HG03378 (cell line): Measurements from ENCODE around the gene ACSL1.

Experiments used
- ATAC-seq: cut with Tn5 transposase; IDR thresholded peaks from one replicate; pipeline ENCODE4 v1.9.1; 2021; ENCODE audit warnings: mild to moderate bottlenecking, moderate library complexity; ENCODE audit not compliant: unreplicated experiment

ACSL1 gene, protein sequence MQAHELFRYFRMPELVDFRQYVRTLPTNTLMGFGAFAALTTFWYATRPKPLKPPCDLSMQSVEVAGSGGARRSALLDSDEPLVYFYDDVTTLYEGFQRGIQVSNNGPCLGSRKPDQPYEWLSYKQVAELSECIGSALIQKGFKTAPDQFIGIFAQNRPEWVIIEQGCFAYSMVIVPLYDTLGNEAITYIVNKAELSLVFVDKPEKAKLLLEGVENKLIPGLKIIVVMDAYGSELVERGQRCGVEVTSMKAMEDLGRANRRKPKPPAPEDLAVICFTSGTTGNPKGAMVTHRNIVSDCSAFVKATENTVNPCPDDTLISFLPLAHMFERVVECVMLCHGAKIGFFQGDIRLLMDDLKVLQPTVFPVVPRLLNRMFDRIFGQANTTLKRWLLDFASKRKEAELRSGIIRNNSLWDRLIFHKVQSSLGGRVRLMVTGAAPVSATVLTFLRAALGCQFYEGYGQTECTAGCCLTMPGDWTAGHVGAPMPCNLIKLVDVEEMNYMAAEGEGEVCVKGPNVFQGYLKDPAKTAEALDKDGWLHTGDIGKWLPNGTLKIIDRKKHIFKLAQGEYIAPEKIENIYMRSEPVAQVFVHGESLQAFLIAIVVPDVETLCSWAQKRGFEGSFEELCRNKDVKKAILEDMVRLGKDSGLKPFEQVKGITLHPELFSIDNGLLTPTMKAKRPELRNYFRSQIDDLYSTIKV

DNA sequence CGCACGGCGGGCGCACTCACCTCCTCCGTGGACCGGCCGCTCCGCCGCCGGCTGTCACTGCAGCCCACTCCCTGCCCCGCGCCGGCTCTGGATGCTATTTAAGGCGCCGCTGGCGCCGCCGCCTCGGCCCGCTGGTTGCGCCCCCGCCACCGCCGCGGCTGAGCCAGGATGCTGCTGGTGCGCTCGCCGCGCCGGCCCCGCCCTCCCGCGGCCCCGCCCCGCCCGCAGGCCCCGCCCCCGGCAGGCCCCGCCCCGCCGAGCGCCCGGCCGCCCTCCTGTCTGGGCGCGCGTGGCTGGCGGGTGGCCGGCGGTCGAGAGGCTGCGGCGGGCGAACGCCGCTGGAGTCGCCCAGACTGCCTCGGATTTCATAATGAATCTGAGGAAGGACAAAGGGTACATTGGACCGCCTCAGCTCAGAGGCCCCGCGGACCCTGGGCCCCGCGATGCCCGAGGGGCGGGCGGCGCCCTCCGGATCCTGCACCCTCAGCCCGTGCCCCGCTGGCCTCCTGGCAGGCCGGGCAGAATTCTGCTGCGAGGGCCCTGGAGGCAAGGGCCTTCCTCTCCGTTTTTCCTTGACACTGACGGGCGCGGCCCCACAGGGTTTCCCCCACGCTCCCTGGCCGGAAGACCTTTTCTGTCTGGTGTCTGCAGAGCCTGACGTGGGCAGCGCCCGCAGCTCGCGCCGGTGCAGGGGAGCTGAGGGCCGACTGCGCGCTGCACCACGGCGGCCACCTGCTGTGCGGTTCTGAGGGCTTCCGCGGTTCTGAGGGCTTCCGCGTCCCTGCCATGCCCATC lies at the start of gene ACSL1:
ACSL1 (minus strand) TSS at position 73 of the 795 bp plus-strand sequence. CDS start 22,454 bp downstream, outside the sequence.
- ATAC-seq: peak; percentile 59

DNA sequence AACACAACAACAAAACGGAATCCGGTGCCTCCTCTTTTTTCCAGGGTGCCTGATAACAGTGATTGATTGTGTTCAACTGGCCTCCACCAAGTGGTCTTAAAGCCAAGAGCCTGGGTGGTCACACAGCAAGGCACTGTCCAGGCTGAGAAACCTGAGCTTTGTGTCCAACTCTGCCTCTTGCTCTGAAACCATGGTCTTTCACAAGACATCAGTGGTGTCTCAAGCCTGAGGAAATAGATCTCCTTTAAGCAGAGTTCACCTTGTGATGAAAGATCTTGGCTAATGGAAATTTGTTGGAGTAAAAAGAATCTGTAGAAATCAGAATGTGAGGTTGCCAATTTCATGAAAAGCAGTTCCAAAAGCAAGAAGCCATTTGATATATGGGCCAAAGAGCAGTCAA lies 47.3 kb upstream of the ACSL1 start:
- ATAC-seq: no peak

DNA sequence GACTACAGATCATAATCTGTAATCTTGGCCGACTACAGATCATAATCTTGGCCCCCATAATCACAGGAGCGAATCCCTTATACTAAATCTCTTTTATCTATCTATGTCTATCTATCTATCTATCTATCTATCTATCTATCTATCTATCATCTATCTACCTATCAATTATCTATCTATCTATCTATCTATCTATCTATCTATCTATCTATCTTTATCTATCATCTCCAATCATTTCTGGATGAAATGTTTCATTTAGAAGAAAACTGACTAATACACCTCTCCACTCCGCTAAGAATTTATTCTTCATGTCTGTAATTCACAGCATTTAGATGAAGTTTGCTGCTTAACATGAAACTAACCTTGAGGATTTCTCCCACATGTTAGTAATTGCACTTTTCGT lies 45.0 kb upstream of the ACSL1 start:
- ATAC-seq: no peak

DNA sequence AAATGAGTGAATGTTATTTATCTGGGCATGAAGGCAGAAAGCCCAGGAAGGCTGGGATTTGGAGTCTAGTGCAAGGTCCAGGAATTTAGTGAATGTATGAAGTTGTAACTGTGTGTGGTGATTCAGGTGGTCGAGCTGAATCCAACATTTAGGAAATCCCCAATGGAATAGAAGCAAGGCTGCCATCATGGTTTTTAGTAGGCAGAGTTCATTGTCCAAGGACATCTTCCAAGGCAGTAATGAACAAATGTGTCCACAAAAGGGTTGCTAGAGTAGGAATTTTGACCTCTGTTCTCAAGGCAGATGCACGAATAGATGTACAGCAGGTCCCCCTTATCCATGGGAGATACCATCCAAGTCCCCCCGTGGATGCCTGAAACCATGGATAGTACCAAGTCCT lies 42.9 kb upstream of the ACSL1 start:
- ATAC-seq: no peak

DNA sequence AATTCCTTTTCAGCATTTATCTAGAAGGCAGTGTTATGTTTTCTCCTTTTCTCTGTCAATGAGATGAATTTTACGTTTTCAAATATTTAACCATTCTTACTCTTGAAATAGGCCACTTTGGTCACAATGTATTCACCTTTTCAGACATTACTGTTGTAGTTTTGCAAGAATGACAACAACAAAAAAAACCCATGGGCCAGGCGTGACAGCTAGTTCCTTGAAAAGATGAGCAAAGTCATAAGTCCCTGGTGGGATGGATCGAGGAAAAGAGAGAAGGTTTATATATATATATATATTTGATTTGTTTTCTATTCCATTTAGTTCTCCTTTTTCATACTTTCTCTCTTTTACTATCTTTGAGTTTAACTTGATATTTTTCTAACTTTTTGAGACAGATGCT lies 38.1 kb upstream of the ACSL1 start:
- no peak for ATAC-seq

DNA sequence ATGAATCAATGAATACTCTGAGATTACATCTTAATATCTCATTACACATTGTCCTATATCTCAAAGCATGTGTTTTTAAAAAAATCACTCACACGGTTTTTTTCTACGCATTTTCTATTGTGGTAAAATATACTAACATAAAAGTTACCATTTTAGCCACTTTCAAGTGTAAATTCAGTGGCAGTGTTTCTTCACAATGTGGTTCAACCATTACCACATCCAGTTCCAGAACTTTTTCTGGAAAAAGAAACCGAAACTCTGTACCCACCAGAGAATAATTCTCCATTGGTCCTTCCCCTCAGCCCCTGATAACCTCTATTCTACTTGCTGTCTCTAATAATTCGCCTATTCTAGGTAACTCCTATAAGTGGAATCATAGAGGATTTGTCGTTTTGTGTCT lies 35.3 kb upstream of the ACSL1 start:
- no peak for ATAC-seq

DNA sequence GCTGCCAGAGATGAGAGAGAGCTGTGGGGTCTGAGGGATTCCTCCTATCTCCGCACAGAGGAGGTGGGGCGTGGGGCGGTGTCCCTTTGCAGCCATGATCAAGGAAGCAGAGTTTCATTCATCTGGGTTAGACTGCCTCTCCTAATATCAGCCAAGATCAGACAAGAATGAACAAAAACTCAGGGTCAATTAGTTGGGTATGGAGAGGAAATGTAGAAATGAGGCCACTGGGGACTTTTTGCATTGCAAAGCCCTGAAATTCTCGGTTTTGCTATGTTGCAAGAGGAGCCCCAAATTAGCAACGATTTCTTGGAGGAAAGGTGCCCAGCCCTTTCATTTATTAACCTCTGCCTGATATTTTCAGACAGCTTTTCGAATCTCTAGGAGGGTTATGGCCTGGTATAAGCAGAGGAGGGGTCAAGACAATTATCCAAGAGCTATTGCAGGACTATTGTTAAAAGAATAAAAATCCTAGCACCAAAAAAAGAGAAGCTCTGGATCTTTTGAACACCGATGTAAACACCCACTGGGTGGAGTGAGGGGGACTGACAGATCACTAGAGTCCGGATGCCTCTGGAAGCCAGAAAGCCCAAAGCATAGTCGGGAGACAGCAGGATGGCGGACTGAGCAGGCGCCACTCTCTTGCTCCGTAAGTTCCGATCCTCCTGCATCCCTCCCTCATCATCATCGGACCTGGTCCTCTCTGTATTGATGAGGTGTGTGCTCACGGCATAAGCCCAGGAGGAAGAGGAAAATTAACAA lies 34.4 kb upstream of the ACSL1 start:
- ATAC-seq: peak; percentile 50

DNA sequence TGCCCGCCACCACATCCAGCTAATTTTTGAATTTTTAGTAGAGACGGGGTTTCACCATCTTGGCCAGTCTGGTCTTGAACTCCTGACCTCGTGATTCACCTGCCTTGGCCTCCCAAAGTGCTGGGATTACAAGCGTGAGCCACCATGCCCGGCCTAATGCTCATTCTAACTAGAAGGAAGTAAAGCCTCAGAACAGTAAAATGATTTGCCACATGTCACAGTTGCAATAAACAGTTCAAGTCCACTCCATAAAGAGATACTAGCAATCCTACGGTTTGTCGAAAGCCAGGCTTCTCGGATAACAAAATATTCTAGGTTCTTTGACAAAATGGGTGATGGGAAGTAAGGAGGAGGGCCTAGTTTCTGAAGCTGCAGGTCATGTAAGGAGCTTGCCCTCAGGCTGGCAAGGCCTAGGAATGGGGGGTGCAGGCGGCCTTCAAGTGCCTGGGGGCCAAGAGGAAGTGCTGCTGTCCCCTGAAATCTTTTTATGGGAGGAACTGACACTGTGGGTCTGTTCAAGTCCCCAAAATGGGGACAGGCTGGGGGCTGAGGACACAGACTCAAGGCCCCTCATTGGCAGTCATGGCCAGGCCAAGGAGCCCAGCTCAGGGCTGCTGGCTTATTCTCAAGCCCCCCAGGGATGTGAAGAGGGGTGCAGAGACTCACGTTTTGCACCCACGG lies 31.8 kb upstream of the ACSL1 start:
- ATAC-seq: no peak

DNA sequence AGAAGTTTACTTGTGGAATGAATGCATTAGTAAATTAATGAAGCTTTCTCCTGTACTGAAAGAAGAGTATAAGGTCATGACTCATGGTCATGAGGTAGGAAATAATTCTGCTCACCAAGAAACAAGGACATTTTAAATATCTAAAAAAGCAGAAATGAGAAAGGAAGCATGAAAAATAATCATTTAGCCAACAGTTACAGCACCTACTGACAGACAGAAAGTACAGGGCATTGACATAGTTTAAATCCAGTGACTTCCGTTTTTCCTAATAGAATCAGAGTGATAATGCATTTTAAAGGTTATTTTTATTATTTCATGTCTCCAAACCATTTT lies 30.5 kb upstream of the ACSL1 start:
- ATAC-seq: peak; percentile 69

DNA sequence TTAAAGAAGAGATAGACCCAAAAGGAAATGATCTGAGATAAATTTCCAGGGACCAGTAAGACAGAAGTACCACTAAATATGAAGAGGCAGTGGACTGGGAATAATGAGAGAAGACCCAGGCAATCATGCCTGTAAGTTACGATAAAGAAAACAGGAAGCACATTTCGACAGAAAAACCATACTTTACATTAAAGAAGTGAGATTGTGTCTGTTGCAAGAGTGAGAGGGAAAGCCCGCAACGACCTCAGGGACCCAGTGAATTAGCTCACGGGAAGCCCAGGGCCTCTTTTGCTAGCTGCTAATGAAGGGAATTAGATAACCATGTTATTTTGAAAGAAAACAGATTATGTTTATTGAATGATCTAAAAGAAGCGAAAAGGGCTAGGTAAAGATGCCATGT lies 28.9 kb upstream of the ACSL1 start:
- no peak for ATAC-seq

DNA sequence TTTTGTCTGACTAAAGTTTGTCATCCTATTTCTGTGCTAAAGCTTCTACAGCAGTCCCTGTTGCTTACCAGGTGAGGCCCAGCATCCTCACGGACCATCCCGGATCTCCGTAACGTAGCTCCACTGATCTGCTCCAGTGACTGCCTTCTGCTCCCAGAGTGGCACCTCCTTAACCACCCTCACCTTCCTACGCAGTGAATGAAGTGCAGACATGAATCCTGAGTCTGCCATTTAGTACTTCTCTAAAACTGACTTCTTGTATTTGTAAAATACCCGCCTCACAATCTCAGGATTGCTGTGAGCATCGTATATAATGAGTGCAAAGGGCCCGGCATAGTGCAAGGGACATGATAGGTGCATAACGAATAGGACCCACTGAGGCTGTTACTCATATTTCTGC lies 27.7 kb upstream of the ACSL1 start:
- no peak for ATAC-seq

DNA sequence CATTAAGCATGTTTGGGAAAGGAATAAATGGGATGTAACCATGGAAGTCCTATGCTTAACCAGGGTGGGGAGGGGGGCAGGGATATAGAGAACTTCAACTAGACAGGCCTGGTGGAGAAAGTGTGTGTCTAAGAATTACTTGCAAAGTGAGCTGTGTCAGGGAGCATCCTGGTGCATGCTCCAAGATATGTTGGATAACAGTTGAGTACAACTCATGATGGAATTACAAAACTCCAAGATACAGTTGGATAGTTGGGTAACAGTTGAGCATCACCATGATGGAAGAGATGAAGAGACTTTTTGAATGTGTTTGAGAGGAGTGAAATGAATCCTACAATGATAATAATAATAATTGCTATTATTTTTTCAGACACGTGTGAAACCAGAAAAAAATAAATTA lies 26.1 kb upstream of the ACSL1 start:
- ATAC-seq: no peak

DNA sequence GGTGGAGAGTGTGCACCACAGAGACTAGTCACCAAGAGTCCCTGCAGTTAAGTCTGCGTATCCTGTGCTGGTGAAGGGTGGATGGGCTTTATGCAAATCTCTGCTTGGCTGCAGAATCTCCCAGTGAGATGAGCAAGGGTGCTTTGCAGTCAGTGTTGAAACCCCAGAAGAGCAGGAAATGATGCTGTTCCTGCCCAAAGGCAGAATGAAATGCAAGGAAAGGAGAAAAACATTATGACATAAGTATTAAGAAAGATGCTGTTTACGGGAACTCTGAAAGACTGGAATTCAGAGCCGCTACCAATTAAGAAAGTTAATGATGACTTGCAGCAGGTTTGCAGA lies 25.4 kb upstream of the ACSL1 start:
- ATAC-seq: peak; percentile 72

DNA sequence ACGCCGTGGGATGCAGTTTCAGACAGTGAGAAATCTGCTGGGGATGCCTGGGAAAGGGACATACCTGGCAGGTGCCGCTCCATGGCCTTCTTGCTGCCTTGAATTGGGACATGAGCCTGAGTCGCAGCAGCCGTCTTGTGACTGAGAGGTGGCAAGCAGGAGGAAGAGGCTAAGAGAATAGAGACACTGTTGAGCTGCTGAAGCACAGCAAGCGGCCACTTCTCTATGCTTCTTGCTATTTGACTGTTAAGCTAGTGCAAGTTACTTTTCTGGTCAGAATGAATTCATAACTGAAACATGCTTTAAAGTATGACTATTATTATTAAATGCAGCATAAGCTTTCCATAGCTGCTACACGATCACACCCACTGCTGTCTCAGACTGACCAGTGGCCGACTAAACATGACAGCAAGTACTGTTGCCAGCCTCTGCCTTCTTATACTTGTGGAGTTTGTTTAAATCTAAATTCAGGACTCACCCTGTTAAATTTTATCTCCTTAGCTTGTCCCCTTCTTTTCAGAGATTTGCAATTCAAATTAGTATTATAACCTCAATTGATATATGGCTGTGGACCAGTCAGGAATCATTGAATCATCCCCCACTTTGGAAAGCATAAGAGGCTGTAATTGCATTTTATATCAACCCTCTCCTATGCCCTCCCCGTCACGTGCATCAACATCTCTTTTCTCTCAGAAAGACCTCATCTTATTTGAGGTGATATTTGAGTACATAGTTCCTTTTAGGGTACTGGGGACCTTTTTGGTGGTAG lies 24.8 kb upstream of the ACSL1 start:
- peak; percentile 40 for ATAC-seq

DNA sequence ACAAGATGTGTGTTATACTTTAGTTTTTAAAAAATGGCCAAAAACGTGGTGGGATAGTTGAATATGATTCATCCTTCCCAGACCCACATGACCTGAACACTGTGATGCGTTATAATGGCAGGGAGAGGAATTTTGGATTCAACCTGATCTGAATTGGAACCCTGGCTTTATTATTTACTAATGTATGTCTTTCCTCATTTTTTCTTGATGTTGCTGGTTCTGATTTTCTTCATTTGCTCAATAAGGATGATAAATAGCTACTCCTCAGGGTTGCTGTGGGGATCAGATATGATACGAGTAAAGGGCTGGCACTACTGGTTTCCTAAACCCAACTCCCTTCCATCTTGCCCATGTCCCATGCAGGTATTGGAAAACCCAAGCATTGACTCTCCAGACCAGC lies 24.2 kb upstream of the ACSL1 start:
- ATAC-seq: no peak

DNA sequence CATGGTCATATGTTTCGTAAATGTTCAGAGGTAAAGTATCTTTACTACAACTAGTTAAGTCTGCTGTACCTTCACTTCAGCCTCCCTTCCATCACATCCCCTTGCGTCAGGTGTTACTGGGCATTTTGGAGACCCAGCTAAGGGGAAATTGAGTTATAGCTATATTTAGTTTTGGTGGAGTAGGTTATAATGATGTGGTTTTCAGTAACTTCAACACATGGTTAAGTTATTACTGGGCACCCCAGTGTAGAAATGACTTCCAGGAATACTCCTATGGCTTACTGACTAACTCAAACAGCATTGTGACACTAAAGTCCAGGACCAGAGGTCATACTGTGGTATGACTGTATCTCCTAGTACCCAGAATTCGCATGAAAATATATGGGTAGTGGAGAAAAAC lies 23.4 kb upstream of the ACSL1 start:
- peak; percentile 37 for ATAC-seq

DNA sequence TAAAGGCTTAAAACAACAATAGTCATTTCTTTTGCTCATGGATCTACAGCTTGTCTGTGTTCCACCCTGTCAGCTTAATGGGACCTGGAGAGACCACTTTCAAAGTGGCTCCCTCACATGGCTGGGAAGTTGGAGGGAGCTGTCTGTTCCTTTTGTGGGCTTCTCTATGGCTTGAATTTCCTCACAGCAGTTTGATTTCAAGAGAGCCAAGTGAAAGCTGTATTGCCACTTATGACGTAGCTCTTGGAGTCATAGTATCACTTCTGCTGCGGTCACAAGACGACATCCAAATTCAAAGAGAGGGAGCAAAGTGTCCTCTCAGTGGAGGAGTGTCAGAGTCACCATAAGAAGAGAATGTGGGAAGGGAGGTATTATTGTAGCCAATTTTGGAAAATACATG lies 22.7 kb upstream of the ACSL1 start:
- peak; percentile 44 for ATAC-seq

DNA sequence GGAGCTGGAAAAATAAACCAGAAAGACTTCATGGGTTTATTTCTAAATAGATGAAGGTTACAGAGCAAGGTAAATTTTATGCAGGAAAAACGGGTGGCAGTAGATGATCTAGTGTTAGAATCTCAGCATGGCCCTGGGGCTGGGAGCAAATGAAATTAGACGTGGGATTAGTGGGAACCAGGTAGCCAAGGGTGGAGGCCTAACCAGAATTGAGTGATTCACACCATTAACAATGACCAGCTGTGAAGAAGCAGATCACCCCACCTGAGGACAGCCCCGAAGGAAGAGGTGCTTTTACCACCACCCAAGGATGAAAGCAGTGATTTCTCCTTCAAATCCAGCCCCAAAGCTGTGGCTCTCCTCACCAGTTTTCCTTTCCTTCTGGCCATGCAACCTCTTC lies 20.8 kb upstream of the ACSL1 start:
- no peak for ATAC-seq

DNA sequence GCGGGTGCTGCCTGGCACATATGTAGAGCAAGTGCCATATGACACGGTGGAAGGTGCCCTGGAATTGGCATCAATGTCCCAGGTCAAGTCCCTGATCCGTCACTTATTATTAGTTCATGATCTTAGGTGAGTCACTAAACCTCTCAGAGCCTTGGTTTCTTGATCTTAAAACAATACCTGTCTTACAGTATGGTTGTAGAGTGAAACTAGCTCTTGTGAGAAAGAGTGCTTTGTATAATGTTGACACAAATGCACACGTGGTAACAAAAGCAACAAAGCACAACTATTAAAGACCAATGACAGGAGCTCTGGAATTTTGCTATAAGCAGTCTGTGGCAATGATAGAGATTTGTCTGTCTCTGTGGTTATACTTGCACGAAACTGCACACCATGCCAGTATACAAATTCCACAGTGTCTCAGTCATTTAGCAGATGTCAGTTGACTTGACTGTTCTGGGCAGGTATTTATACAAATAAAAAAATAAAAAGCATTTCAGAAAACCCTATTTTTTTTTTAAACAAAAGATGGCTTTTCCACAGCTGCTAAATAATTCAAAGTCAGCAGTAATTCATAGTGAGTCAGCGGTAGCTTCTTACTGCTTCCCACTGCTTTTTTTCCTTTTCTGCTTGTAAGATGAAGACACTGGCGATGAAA lies 19.7 kb upstream of the ACSL1 start:
- ATAC-seq: no peak
